GM21737 (cell line): Measurements from ENCODE around the gene FBLIM1.

Source experiments
- ATAC-seq: cut with Tn5 transposase; IDR thresholded peaks from one replicate; pipeline ENCODE4 v1.9.1; 2021; ENCODE audit warnings: mild to moderate bottlenecking, moderate library complexity; ENCODE audit not compliant: unreplicated experiment

Gene FBLIM1, protein sequence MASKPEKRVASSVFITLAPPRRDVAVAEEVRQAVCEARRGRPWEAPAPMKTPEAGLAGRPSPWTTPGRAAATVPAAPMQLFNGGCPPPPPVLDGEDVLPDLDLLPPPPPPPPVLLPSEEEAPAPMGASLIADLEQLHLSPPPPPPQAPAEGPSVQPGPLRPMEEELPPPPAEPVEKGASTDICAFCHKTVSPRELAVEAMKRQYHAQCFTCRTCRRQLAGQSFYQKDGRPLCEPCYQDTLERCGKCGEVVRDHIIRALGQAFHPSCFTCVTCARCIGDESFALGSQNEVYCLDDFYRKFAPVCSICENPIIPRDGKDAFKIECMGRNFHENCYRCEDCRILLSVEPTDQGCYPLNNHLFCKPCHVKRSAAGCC

DNA sequence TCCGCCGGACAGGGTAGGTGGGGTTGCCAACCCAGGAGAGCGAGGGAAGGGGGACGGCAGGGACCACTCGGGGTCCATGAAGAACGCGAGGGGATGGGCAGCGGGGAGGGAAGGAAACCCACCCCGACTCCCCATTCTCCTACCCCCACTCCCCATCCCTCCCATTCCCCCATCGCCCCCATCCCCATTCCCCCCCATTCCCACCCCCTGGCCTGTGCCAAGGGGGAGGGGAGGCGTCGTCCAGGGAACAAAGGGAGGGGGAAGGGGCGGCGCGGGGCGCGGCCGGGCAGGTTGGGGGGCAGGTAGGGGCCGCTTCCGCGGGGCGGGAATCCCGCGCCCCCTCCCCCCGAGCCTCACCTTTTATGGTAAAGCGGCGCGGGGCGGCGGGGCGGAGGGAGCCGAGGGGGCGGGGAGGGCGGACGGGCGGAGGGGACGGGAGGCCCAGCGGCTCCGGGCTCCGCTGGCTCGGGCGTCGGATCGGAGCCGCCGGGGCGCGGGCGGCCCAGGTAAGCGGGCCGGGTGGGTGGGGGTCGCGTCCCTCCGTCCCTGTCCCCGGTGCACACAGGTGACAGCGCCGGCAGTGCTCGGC lies at the start of gene FBLIM1:
Gene FBLIM1, plus strand, starts transcription at position 453 of the 589 bp plus-strand sequence. CDS start 6,189 bp downstream, outside the sequence.
- ATAC-seq, result no peak

DNA sequence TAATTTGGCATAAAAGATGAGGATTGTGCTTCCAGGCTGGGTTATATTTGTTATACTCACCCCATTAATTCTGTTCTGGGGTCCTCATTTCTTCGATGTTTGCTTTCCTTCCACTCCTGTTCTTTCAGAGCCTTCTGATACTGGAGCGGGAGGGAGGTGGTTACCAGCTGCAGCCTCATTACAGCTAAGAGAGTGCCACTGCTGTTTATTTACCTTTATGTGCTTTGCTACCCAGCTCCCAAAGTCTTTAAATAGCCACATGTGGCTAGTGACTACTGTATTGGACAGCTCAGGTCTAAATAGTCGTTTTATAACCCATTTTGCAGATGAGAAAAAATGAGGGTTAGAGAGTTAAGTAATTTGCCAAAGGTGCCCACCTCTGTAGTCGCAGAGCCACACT lies 49.4 kb upstream of the FBLIM1 start:
- ATAC-seq, result no peak

DNA sequence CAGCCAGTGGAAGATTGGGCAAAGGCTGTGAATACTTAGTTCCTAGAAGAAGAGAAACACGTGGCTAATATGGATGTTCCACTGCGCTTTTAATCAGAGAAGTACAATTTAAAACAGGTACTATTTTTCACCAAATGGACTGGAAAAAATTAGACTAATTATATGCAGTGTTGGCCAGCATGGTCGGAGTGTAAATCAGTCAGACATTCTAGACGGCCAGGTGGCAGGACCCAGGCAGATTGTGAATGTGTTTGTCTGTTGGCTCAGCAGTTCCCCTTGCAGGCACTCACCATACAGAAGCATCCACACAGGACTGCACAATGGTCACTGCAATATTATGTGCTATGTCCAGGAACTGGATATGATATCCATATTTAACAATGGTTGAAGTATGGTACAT lies 46.4 kb upstream of the FBLIM1 start:
- ATAC-seq, result no peak

GRCh38 chr1:15714406-15715136 lies 44.0 kb upstream of the FBLIM1 start:
- no peak for ATAC-seq

DNA sequence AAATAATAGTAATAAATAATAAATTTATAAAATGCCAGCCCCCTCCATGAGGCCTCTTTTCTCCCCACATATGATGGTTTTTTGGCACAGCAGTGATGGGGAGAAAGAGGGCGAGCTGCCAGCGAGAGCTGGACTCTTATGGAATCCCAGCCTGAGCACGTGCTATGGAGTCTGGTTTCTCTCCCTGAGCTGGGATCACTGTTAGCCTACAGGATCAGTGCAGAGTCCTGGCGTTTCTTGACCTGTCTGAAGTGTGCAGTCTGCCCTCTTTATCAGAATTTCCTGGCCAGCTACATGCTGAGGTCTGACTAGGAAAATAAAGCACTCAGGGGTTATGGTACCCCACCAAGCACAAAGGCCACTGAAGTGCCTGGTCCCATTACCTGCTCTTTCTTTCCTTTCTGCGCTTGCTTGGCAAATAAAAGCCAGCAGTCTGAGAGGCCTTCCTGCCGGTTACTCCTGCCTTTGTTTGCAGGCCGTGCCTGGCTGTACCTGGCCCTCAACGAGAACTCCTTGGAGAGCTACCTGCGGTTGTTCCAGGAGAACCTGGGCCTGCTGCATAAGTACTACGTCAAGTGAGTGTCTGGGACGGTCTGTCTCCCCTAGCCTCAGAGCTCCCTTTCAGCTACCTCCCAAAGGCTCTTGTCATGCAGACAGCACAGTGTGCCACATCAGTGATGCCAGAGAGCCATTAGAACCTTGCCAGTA lies 41.0 kb upstream of the FBLIM1 start:
- no peak for ATAC-seq

GRCh38 chr1:15718199-15718601 lies 40.4 kb upstream of the FBLIM1 start:
- ATAC-seq, result no peak

- ATAC-seq, result no peak
Measured at GRCh38 chr1:15719381-15720120, 39.0 kb upstream of the FBLIM1 start.

DNA sequence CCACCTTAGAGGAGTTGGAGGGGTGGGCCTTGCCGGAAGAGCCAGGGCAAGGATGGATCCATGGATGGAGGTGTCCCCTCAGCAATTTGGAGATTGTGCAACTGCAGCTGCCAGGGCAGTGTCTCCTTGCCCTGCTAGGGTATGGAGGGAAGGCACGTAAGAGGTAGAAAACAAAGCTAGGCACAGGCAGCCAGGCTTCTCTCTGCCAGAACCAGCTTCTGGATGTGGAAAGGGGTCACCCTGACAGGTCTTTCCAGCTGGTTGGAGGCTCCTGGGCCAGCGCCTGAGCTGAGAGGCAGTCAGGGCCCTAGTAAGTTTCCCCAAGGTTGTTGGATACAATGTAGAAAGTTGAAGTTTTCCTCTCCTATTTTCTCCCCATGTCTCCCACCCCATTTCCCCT lies 37.7 kb upstream of the FBLIM1 start:
- no peak for ATAC-seq

DNA sequence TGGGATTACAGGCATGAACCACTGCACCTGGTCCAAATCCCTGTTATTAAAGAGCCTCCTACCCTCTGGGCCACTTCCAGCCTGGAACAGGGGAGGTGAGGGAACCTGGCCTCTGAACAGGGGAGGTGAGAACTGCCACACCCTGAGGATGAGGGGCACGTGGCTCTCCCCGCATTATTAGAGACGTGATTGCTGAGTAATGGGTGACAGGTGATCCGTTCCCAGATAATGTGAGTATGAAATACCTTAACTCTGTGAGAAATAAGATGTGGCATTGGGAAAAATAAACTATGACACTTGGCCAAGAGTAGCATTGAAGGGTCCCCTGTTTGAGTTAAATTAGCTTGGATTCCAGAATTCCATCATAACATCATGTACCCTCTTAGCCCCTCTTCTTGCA lies 36.2 kb upstream of the FBLIM1 start:
- ATAC-seq, result no peak

DNA sequence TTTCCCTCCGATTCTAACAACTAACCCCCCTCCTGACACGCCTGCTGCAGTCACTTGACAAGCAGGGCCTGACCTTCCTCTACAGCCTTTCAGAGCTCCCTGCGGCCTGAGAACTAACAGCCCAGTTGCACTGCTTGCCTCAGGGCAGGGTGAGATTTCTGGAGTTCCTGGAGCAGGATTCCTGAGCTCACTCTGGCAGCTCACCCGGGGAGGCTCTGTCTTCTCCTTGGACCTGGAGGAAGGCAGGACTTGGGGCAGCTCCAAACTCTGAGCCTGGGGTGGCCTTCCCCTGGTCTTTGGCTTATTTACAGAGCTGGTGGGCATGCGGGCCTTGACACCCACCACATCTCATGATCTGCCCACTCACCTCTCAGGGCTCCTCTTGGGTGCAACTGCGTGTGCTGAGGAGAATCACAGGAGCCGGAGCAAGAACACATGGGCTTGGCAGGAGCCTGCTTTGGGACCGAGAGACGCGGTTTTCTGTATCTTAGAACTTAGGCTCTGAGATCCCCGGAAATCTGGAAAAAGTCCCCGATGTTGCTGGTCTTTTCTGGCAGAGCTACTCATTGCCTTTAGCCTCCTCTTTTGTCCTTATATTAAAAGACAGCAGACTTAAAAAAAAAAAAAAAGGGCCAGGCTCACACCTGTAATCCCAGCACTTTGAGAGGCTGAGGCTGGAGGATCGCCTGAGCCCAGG lies 35.6 kb upstream of the FBLIM1 start:
- no peak for ATAC-seq

GRCh38 chr1:15723631-15724246 lies 34.9 kb upstream of the FBLIM1 start:
- no peak for ATAC-seq

DNA sequence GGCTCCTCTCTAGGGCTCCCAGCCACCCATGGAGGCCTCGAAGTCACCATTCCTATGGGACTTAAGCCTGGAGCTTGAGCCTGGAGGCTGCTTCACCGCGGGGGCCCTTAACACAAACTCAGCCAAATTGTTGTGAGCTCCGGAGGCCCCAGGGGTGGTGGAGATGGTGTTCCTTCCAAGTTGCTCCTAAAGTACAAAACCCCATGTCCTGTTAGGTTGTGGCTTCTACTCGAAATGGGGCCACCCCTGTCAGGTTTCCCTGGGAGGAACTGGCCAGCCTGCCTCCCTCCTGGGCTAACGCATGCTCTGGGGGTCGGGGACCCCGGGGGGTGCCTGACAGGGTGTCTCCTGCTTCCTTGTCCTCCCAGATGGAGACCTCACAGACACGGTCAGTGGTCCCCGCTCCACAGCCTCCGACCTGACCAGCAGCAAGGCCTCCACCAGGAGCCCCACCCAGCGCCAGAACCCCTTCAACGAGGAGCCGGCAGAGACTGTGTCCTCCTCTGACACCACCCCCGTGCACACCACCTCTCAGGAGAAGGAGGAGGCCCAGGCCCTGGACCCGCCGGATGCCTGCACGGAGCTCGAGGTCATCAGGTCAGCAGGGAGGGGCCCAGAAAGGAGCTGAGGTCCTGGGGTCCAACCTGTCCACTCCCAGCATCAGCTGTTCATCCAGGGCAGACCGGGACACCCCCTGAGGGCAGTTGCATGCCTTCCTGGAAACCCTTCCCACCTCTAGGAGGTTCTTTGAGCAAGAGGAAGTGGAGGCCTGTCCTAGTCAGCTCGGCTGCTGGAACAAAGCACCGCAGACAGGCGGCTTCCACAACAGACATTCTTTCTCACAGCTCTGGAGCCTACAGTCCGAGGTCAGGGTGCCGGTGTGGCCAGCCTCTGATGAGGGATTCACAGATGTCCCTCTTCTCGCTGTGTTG lies 33.4 kb upstream of the FBLIM1 start:
- no peak for ATAC-seq

GRCh38 chr1:15726508-15726907 lies 32.1 kb upstream of the FBLIM1 start:
- ATAC-seq, result no peak

- ATAC-seq, result no peak
Measured at GRCh38 chr1:15727021-15727420, 31.6 kb upstream of the FBLIM1 start.

DNA sequence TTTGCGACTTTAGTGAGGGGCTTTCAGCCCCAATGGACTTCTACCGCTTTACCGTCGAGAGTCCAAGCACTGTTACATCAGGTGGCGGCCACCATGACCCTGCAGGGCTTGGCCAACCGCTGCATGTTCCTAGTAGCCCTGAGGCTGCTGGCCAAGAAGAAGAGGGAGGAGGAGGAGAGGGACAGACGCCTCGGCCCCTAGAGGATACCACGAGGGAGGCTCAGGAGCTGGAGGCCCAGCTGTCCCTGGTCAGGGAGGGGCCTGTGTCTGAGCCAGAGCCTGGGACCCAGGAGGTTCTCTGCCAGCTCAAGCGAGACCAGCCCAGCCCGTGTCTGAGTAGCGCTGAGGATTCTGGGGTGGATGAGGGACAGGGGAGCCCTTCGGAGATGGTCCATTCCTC lies 31.2 kb upstream of the FBLIM1 start:
- ATAC-seq, result no peak

- ATAC-seq, result no peak
Measured at GRCh38 chr1:15727866-15728534, 30.6 kb upstream of the FBLIM1 start.

DNA sequence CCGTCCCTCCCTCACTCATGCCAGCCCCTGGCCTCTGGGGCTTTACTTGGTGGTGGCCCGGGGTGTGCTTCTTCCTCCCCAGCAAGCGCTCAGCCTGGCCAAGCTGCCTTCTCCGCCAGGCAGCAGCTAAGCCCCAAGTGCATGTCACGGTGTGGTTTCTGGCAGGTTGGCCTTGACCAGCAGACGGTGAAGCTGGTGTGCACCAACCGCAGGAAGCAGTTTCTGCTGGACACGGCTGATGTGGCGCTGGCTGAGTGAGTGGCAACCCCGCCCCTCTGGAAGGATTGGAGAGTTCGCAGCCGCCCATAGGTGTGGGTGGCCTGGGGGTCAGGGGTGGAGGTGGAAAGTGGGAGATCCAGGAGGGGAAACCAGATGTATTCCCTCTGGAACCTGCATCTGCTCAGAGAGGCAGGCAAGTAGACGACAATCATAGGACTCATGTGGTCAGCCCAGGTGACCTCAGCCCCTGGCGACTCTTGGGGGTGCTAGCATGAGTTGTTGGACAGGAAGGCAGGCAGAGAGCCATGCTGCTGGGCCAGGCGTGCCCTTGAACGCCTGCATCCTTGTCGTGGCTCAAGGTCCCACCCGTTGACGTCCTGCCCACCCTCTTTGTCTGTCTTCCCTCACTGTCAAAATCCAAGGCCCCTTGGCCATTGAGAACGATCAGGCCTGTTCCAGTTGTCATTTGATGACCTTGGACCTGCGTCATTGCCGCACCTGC lies 29.5 kb upstream of the FBLIM1 start:
- no peak for ATAC-seq
